Neutrophil (primary cell): Measurements from ENCODE around the gene MEAF6.
"Not testable (repeated sequence)": the region's sequence is repeated elsewhere in the genome, so short reads cannot be mapped to it uniquely, and the experiment has no call there.

Source experiments
- H3K27ac ChIP-seq: fragments of 200-600 bp; sonication (generic); 2 replicates; pipeline ENCODE4 v1.5.1; 2016; ENCODE audit warnings: mild to moderate bottlenecking, moderate library complexity
- H3K27me3 ChIP-seq: fragments of 200-600 bp; sonication (generic); 2 replicates; pipeline ENCODE4 v1.6.0; 2016; ENCODE audit warnings: mild to moderate bottlenecking
- H3K36me3 ChIP-seq: fragments of 200-600 bp; sonication (generic); 2 replicates; pipeline ENCODE4 v1.5.1; 2017
- H3K4me1 ChIP-seq, 2 experiments: fragments of 200-600 bp in 1 of 2; sonication (generic) in 1 of 2; 1 replicate in 1 of 2; 2 replicates in 1 of 2; pipeline versions ENCODE4 v1.5.1 to v1.6.1; 2013 to 2016; ENCODE audit warnings: low read depth in 1 of 2, low read length in 1 of 2, mild to moderate bottlenecking in 1 of 2, moderate library complexity in 1 of 2; ENCODE audit not compliant: control insufficient read depth in 1 of 2, insufficient read depth in 1 of 2
- H3K4me3 ChIP-seq, 2 experiments: fragments of 200-600 bp in 1 of 2; sonication (generic) in 1 of 2; 1 replicate in 1 of 2; 2 replicates in 1 of 2; pipeline ENCODE4 v1.5.1; 2013 to 2016; ENCODE audit warnings: low read depth in 1 of 2, low read length in 1 of 2, mild to moderate bottlenecking in 1 of 2, moderate library complexity in 1 of 2
- H3K9me3 ChIP-seq: fragments of 200-600 bp; sonication (generic); 2 replicates; pipeline ENCODE4 v1.5.1; 2016
- TF ChIP-seq, protein P1 (sequence below): fragments of 200-600 bp; sonication (generic); IDR thresholded peaks from 2 replicates; pipeline ENCODE4 v1.5.1; 2016; ENCODE audit warnings: antibody characterized with exemption

The MEAF6 gene

DNA sequence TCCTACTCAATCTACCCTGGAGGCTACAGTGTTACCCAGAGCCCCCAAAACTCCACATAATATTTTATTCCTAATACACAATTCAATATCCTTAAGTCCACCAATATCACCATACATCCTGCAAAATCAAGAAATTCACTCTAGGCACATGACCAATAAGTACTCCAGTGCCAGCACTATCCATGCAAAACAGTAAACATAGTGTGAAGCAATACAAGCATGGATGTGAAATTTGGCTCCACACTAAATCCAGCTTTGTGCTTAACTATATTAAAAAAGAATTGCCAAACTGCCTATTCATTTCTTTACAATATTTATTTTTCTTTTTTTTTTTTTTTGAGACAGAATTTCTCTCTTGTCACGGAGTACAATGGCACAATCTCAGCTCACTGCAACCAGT is 3.0 kb upstream of the MEAF6 start:
- TF ChIP-seq, protein P1, sequence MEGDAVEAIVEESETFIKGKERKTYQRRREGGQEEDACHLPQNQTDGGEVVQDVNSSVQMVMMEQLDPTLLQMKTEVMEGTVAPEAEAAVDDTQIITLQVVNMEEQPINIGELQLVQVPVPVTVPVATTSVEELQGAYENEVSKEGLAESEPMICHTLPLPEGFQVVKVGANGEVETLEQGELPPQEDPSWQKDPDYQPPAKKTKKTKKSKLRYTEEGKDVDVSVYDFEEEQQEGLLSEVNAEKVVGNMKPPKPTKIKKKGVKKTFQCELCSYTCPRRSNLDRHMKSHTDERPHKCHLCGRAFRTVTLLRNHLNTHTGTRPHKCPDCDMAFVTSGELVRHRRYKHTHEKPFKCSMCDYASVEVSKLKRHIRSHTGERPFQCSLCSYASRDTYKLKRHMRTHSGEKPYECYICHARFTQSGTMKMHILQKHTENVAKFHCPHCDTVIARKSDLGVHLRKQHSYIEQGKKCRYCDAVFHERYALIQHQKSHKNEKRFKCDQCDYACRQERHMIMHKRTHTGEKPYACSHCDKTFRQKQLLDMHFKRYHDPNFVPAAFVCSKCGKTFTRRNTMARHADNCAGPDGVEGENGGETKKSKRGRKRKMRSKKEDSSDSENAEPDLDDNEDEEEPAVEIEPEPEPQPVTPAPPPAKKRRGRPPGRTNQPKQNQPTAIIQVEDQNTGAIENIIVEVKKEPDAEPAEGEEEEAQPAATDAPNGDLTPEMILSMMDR, result no peak
- peaks cover 2% of the 10 kb centered on the region for H3K36me3 ChIP-seq
- no peaks in the 10 kb centered on the region for H3K9me3 ChIP-seq
- H3K27ac ChIP-seq, result no peak overlapping the region
- no peak overlapping the region for H3K4me3 ChIP-seq
- H3K4me1 ChIP-seq, result peaks cover 18 to 19% of the 10 kb centered on the region in 2 experiments
- no peaks in the 10 kb centered on the region for H3K27me3 ChIP-seq

DNA sequence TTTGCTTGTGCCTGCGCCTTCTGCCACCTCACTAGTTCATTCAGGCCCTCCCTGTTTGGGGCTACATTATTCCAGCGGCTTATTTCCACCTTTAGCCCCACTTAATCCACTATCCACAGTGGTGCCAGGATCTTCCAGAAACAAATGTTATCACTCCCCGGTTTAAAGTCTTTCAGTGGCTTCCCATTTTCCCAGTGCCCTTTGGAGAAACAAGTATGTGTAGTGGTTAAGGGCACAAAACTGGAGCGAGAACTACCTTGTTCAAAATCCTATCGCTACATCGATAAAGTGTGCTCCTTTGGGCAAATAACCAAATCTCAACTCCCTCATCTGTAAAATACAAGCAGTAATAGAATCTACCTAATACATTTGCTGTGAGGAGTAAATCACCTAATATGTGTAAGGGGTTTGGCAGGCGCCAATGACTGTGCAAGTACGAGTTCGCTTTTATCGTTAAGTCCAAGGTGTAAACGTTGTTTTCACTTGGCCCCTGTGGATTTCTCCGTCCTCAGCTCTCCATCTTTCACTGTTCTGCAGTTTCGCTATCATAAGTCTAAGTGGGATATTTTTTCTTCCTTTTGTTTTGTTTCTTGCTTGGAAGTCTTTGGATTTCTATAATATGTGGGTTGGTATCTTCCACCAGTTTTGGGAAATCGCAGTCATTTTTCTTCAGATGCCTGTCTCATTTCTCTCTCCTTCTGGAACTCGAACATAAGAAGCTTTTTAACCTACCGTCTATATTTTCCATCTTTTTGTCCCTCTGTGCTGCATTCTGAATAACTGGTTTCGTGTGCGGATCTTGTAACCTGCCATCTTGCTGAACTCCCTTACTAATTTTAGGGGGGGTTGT is 844 bp upstream of the MEAF6 start:
- Histone ChIP-seq H3K4me3 (peak overlapping the region; percentile 77 to 86), H3K36me3 (peaks cover 16% of the 10 kb centered on the region), H3K9me3 (no peaks in the 10 kb centered on the region), H3K27ac (peak overlapping the region; percentile 89), H3K27me3 (no peaks in the 10 kb centered on the region), H3K4me1 (peaks cover 18 to 19% of the 10 kb centered on the region in 2 experiments)
- TF ChIP-seq, protein P1, result no peak

DNA sequence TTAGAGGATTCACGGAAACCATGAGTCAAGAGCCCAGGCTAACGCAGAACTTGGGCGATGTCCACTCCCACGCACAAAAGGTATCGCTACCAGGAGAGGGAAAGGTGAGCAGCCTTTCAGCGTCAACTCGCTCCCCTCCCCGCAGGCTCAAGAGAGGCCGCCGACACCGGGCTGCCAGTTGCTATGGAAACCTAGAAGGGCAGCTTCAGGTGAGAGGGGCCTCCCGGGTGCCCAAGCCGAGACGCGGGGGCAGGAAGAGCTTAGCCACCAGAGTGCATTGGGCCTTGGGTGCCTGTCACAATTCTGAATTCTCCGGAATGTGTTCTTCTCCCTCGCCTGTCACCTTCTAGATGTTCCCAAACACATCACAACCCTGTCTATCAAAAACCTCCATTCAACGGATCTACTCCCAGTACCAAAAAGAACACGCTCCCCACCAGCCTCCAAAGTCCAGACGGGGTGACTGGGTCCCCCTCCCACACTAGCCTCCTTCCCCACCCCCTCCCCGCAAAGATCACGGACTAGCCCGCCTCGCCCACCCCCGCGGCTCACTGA is 694 bp downstream of the MEAF6 start:
- Histone ChIP-seq H3K4me1 (peaks cover 18 to 19% of the 10 kb centered on the region in 2 experiments), H3K27ac (peak overlapping the region; percentile 89)
- TF ChIP-seq, protein P1, result no peak

DNA sequence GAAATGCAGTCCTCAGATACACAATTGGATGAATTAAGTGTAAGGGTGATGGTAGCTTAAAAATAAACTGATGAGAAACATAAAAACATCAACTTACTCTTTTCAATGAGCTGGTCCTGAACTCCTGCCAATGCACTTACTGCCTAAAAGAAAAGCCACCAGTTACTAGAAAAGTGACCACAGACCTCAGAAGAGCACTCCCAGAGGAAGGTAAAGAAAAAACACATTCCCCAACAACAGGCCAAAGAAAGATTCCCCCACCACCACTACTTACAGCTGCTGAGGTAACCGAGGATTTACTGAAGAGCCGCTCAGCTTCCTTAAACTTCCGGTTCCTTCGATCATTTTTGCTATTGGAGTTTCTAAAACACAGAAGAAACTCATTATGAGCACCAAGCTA is 5.4 kb downstream of the MEAF6 start:
- Histone ChIP-seq H3K36me3 (peaks cover 44% of the 10 kb centered on the region), H3K9me3 (no peaks in the 10 kb centered on the region), H3K4me1 (peaks cover 11% of the 10 kb centered on the region in 2 experiments), H3K4me3 (no peak overlapping the region), H3K27ac (no peak overlapping the region), H3K27me3 (no peaks in the 10 kb centered on the region)
- TF ChIP-seq, protein P1, result no peak

More for the DNA sequence above, 694 bp downstream of the MEAF6 start:
- Histone ChIP-seq H3K27me3 (no peaks in the 10 kb centered on the region), H3K36me3 (peaks cover 21% of the 10 kb centered on the region), H3K4me3 (peak overlapping the region; percentile 77 to 86), H3K9me3 (no peaks in the 10 kb centered on the region)

DNA sequence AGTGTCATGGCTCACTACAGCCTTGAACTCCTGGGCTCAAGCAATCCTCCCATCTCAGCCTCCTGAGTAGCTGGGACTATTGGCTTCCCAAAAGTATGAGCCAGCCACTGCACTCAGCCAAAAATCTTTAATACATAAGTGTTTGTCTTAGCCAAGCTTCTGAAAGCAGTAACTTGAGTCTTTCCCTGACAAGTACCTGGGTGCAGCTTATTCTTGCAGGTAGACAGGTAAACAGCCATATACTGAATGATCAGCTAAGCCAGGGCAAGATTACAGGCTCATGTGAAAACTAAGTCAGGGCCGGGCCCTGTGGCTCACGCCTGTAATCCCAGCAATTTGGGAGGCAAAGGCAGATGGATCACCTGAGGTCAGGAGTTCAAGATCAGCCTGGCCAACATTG is 7.8 kb downstream of the MEAF6 start:
- no peak overlapping the region for H3K27ac ChIP-seq
- H3K36me3 ChIP-seq, result peaks cover 45% of the 10 kb centered on the region
- TF ChIP-seq, protein P1, result no peak
- no peaks in the 10 kb centered on the region for H3K27me3 ChIP-seq
- no peak overlapping the region for H3K4me3 ChIP-seq
- no peaks in the 10 kb centered on the region for H3K9me3 ChIP-seq
- H3K4me1 ChIP-seq, result peaks cover 3 to 4% of the 10 kb centered on the region in 2 experiments

DNA sequence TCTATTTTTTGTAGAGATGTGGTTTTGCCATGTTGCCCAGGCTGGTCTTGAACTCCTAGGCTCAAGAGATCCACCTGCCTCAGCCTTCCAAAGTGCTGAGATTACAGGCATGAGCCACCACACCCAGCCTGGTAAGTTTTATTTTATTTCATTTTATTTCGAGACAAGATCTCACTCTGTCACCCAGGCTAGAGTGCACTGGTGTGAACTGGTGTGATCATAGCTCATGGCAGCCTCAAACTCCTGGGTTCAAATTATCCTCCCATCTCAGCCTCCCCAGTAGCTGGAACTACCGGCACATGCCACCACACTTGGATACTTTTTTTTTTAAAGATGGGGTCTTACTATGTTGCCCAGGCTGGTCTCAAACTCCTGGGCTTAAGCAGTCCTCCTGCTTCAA is 11.8 kb downstream of the MEAF6 start:
- H3K4me1 ChIP-seq, H3K27ac ChIP-seq, H3K27me3 ChIP-seq, H3K9me3 ChIP-seq, H3K4me3 ChIP-seq: not testable (repeated sequence)
- peaks cover 65% of the 10 kb centered on the region for H3K36me3 ChIP-seq
